Measurements from ENCODE around the gene SEL1L3.

- TF ChIP-seq POLR2A (IDR thresholded peaks at IDR 0.05; ENCODE audit: low read length), result no peak
- TF ChIP-seq GATA1 (IDR thresholded peaks at IDR 0.05; ENCODE audit: low read depth, low read length), result no peak
These were observed 158.9 kb downstream of the SEL1L3 start for GRCh38 chr4:25703731-25704388.
